ENCODE measurements around the gene NGB. TPM values are rescaled to one million over a fixed set of nuclear protein-coding genes. Genes with fewer than 3 reads are reported as not detected.

Gene NGB
- total and polyA plus RNA-seq, 2 of the 8 experiments (the other 6 are each of a cell fraction or from before 2014, with no cell fraction given) = 0.30 to 0.60 TPM

DNA sequence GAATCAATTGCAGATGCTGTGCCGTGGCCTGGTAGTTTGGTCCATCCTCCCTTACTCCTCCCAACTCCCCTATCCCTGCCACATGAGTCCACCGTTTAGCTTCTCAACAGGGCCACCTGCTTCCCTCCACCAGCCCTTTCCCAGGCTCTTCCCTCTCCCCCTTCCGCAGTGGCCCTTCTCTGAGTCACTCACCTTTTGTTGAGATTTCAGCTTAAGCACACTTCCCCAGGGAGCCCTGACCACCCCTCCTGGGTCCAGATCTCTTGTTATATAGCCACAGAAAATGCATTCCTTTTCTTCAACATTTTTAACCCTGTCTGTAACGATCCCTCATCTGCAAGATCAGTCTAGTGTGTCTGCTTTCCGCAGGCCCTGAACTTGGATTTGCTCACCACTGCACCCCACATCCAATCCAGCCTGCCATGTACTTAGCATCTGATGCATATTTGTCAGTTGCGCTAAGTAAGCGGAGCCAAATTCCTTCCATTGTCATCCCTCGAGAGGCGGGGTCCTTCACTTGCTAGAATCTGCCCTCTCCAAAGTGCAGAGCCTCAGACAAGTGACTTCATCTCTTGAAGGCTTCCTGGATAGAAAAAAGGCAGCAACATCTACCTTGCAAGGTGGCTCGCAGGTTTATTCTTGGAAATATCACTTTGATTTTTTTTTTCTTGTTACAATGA, 48.3 kb downstream of the NGB start:
- H3K36me3 ChIP-seq (ENCODE audit: control insufficient read depth in 2 of 4, insufficient read depth in 4 of 4, low read length in 3 of 4) = no peaks in the 10 kb centered on the region
- H3K23ac ChIP-seq (ENCODE audit: insufficient read length) = no peak overlapping the region
- TF ChIP-seq CHD2 (IDR thresholded peaks at IDR 0.05; ENCODE audit: low read length) (no peak), PHF8 (conservative IDR thresholded peaks at IDR 0.05; ENCODE audit: low read depth, low read length) (no peak), JUND (IDR thresholded peaks at IDR 0.05; ENCODE audit: low read length) (peak; percentile 53; the same call in 1 of the 2 replicates), TBP (IDR thresholded peaks at IDR 0.05; ENCODE audit: low read depth, low read length) (no peak), POLR2AphosphoS5 (IDR thresholded peaks at IDR 0.05; ENCODE audit: low read depth, low read length) (no peak), RFX5 (IDR thresholded peaks at IDR 0.05; ENCODE audit: borderline replicate concordance, low read depth, low read length) (no peak), RBBP5 (IDR thresholded peaks at IDR 0.05; ENCODE audit: borderline replicate concordance, low read depth, low read length) (no peak), RXRA (IDR thresholded peaks at IDR 0.05; ENCODE audit: insufficient read depth, low read depth, low read length) (no peak), GABPA (IDR thresholded peaks at IDR 0.05; ENCODE audit: borderline replicate concordance, insufficient read depth, low read length) (no peak), RAD21 (IDR thresholded peaks at IDR 0.05 in 1 of 2, conservative IDR thresholded peaks at IDR 0.05 in 1 of 2; ENCODE audit: low read depth in 2 of 2, low read length in 2 of 2) (0 out of 4 replicates have a peak, but pooled peaks of 1 of the 2 experiments have one; percentile 3)
- TF ChIP-seq, protein P1, sequence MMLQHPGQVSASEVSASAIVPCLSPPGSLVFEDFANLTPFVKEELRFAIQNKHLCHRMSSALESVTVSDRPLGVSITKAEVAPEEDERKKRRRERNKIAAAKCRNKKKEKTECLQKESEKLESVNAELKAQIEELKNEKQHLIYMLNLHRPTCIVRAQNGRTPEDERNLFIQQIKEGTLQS (IDR thresholded peaks at IDR 0.05; ENCODE audit: insufficient read depth, low read depth, low read length) = no peak

More for the DNA sequence above, 48.3 kb downstream of the NGB start:
- Histone ChIP-seq H3K4me3 (ENCODE audit: extremely low read depth in 1 of 4, insufficient read depth in 2 of 4, low read depth in 3 of 4, low read length in 4 of 4) (peak overlapping the region in 1 of 4 experiments; percentile 31; a peak in 4 of 8 replicates), H3K9ac (replicated peaks in 1 of 4; ENCODE audit: extremely low read depth in 1 of 4, low read depth in 3 of 4, low read length in 3 of 4) (no peak overlapping the region), H2BK12ac (ENCODE audit: low read depth, low read length) (0 out of 2 replicates have a peak overlapping the region, but pooled peaks have one; percentile 60), H3K27me3 (replicated peaks in 1 of 4; ENCODE audit: control insufficient read depth in 3 of 4, extremely low read depth in 1 of 4, insufficient read depth in 3 of 4, low read length in 3 of 4) (no peaks in the 10 kb centered on the region), H3K4me2 (ENCODE audit: insufficient read depth in 1 of 2, low read depth in 2 of 2, low read length in 2 of 2) (peak overlapping the region; percentile 68 to 70), H3K4me1 (replicated peaks in 1 of 4; ENCODE audit: control insufficient read depth in 3 of 4, insufficient read depth in 4 of 4, low read length in 3 of 4) (peaks cover 18 to 48% (median 30%) of the 10 kb centered on the region in 4 experiments), H2BK20ac (ENCODE audit: low read length) (peak overlapping the region; percentile 53; the same call in 1 of the 2 replicates), H4K5ac (ENCODE audit: insufficient read length, low read depth, low read length) (peak overlapping the region; percentile 16), H4K20me1 (replicated peaks in 1 of 2; ENCODE audit: control insufficient read depth in 1 of 2, insufficient read depth in 2 of 2, low read length in 2 of 2) (no peaks in the 10 kb centered on the region), H3K9me3 (ENCODE audit: insufficient read depth in 2 of 2, low read depth in 1 of 2, low read length in 1 of 2) (no peaks in the 10 kb centered on the region), H2BK15ac (ENCODE audit: low read length) (0 out of 2 replicates have a peak overlapping the region, but pooled peaks have one; percentile 14), H3K14ac (ENCODE audit: insufficient read length) (no peak overlapping the region), H3K27ac (ENCODE audit: low read depth, low read length) (no peak overlapping the region), H3K4ac (replicated peaks; ENCODE audit: insufficient read length, low read depth, low read length) (no peak overlapping the region), H3K79me1 (ENCODE audit: low read depth, low read length) (no peaks in the 10 kb centered on the region), H3K23me2 (ENCODE audit: low read depth, low read length) (0 out of 2 replicates have a peak, but pooled peaks cover 2% of the 10 kb centered on the region), H2AK5ac (ENCODE audit: low read depth, low read length) (0 out of 2 replicates have a peak overlapping the region, but pooled peaks have one; percentile 25), H3K56ac (replicated peaks; ENCODE audit: insufficient read length, low read depth, low read length) (no peak overlapping the region), H2BK120ac (replicated peaks; ENCODE audit: low read depth, low read length) (peak overlapping the region; percentile 75), H4K91ac (replicated peaks; ENCODE audit: insufficient read length, low read length) (peak overlapping the region; percentile 6), H2AFZ (ENCODE audit: low read length) (no peak overlapping the region), H3K79me2 (ENCODE audit: control insufficient read depth in 1 of 2, insufficient read depth in 2 of 2, low read length in 2 of 2) (no peaks in the 10 kb centered on the region), H2BK5ac (ENCODE audit: low read depth, low read length) (no peak overlapping the region), H3K18ac (ENCODE audit: extremely low read depth, low read length) (no peak overlapping the region; the same call in 1 of the 2 replicates), H4K8ac (ENCODE audit: extremely low read depth, insufficient read depth, low read length) (no peak overlapping the region)
- ChIA-PET POLR2A (ENCODE audit: partially characterized antibody) (interaction anchor here (1.0 to 2.4 kb wide), 8 partner anchors 9 to 69 kb away, joined by 3 to 7 read pairs (median 4); no protein-coding TSS in a partner anchor), CTCF (ENCODE audit: partially characterized antibody) (interaction anchor here (1.0 to 7.4 kb wide), 10 partner anchors 9 to 97 kb away, joined by 3 to 75 read pairs (median 4); no protein-coding TSS in a partner anchor)
- FAIRE-seq (peak; percentile 73), DNase-seq (ENCODE audit: low read depth in 1 of 2, low spot score in 2 of 2) (peak in 1 of 2 experiments; percentile 31)
- 29% methylated on average over 10 of the region's 10 CpGs; no CpG with 5 or more reads in 1 of the 2 experiments for whole genome bisulfite sequencing, 2 experiments (ENCODE audit: extremely low coverage in 1 of 2, insufficient coverage in 1 of 2, insufficient read length in 1 of 2, insufficient replicate concordance in 2 of 2, low coverage in 1 of 2, low lambda C conversion rate in 2 of 2, missing lambda C conversion rate in 1 of 2)

Measured in H1 (cell line).